ENCODE results near the gene DPEP1.
"Not testable (repeated sequence)": the region's sequence is repeated elsewhere in the genome, so short reads cannot be mapped to it uniquely, and the experiment has no call there.

DPEP1 gene

DNA sequence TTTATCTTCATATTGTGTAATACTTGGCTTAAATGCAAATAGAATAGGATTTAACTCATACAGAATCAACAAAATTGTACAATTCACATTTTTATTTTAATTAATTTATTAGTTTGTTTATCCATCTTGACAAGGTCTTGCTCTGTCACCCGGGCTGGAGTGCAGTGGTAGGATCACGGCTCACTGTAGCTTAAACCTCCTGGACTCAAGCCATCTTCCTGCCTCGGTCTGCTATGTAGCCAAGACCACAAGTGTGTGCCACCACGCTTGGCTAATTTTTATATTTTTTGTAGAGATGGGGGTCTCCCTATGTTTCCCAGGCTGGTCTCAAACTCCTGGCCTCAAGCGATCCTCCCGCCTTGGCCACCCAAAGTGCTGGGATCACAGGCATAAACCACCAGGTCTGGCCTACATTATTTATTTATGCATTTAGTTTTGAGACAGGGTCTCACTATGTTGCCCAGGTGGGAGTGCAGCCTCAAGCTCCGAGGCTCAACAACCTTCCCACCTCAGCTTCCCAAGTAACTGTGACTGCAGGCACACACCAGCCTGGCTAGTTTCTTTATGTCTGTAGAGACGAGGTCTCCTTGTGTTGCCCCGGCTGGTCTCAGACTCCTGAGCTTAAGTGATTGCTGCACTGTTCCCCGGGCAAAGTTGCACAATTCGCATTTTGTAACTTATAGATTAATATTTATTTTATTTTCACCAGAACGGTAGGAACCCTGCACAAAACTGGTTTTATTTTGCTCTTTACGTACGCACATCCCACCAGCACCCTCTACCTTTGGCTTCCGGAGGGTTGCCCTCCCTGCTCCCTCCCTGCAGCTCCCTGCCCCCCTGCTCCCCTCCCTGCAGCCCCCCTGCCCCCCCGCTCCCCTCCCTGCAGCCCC lies 4.9 kb downstream of the DPEP1 start:
- no peak for DNase-seq

DNA sequence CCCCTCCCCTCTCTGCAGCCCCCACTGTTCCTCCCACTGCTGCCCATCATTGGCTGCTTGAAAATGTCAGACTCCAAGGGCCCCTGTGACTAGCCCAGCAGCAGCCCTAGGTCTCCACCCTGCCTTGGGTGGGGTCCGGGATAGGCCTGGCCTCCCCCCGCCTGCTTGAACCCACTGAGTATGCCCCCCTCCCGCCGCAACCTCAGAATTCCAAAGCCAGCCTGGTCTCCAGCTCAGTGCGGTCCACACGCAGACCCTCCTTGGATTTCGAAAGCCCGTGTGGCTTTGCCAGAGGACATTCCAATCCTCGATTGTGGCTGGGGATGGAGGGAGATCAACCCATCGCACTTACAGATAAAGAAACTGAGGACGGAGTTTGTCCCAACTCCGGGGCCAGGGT lies 6.4 kb downstream of the DPEP1 start:
- DNase-seq, result no peak

DNA sequence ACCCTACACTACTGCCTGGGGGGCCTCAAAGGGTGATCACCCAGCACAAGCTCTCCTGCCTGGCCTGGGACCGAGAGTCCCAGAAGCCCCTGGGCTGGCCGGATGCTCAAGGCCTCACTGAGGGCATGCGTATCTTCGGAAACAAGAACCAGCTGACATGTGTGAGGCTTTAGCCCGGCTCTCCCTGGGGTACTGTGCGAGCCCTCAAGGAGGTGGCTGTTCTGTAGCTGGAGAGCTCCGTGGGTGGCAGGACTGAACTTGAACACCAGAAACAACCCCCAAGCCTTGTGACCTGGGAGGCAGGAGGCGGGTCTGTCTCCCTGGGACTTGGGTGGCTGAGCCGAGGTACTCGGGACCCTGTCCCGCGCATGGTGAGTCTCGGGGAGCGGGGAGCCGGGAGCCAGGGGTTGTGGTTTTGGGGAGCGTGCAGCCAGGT lies 7.0 kb downstream of the DPEP1 start:
- DNase-seq, result no peak

DNA sequence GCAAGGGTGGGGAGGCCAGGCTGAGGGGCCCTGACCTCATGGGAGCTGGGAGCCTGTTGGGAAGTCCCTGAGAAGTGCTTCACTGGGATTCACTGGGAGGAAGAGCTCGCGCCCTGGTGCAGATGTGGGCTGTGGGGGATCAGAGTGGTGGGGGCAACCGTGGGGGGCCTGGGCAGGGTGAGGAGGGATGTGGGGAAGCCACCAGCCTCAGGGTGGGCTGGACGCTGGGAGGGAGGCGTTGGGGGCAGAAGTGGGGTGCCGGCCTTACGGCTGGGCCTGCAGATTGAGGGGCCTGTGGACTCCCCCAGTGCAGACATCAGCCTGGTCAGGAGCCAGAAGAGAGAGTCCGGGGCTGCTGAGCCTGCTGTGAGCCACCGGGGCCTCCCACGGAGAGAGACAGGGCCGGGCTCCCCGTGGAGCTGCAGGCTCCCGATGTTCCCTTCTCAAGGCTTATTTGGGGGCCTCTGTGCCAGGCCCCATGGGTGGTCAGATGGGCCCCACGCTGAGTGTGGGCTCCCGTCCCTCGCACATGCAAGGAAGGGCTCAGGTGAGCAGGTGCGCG lies 7.8 kb downstream of the DPEP1 start:
- DNase-seq, result no peak

DNA sequence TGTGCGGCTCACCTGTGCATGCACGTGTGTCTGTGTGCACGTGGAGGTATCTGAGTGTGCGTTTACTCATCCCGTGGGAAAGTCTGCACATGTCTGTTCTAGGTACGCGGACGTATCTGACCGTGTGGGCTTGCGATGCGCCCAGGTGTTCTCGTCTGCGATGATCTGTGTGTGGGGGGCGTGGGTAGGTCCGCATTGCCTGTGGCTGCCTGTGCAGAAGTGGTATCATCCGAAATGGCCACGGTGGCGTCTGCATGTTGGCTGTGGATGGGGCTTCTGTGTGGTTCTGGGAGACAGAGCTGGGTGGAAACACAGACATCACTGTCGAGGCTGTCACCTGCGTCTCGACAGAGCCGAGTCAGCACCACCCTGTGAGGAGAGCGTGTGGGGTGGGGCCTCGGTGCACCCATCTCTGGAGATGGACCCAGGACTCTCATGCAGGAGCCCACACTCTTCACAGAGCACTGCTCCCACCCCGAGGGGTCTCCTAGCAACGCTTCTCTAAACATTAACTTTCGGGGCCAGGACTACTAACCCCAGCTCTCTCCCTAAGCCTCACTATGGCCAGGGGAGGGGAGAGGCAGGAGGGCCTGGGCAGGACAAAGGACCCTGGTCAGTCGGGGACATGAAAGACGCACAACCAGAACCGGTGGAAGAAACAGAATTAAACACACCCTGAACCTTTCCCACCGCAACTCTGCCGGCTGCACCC lies 8.4 kb downstream of the DPEP1 start:
- DNase-seq, result no peak

DNA sequence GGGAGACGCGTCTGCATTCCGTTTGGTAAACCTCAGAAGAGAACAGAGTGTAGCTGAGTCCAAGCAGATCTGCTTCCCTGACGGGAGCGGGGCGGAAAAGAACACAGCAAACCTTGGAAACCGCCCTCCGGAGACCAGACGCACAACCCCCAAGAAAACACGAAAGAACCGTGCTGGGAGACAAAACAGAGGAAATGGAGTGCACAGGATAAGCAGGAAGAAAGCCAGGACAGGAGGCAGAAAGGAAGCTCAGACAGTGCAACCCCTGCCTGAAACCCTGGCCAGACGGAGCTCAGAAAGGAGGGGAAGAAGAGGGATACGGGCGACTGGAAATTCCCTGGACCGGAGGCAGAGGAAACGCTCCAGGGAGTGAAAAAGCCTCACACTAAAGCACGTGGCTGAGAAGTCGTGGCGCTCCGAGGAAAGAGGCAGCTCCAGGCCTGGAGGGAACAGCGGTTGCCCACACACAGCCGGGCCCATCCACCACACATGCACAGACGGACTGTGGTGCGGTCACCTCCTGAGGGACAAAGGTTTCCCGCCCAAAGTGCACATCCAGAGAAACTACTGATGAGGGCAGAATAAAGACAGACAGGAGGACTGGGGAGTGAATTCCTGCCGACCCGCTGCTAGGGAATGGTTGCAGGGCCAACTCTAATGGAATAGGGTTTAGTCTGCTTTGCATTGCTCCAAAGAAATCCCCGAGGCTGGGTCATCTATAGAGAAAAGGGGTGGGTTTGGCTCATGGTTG lies 10.2 kb downstream of the DPEP1 start:
- DNase-seq, result no peak

DNA sequence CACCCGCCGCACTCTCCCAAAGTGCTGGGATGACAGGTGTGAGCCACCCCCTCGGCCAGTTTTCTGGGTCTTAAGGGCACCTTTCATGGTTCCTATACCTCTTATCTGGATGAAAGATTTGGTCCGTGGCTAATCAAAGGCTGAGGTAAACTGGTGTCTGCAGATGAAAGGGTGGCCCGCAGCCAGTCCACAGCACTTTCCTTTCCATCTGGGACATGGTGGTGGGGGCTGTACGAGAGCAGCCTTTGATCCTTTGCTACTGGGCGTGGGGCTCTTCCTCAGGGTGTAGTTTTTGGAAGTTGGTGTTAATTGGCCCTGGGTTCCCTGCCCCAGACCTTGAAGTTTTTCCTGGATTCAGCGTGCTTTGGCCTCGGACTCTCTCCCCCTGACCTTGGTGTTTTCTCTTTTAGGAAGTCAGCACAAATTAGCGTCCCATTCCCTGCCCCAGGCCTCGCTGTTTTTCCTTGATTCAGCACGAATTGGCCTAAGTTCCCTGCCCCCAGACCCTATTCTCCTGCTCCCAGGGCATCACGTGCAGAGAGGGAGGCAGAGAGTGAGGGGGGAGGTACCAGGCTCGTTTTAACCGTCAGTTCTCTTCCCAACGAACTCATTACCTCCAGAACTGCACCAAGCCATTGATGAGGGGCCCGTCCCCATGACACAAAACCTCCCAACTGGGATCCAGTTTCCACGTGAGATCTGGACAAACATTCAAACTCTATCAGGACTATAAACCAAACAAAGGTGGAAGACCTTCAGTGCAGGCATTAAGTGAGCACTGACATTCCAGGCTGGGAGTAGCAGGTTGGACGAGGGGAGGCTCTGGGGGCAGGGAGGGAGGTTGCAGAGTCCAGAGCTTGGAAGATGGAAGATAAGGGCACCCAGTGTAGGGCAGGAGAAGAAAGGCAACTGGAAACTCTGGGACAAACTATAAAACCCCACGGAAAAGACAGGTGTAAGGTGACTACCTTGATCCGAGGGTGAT lies 11.6 kb downstream of the DPEP1 start:
- DNase-seq, result no peak

DNA sequence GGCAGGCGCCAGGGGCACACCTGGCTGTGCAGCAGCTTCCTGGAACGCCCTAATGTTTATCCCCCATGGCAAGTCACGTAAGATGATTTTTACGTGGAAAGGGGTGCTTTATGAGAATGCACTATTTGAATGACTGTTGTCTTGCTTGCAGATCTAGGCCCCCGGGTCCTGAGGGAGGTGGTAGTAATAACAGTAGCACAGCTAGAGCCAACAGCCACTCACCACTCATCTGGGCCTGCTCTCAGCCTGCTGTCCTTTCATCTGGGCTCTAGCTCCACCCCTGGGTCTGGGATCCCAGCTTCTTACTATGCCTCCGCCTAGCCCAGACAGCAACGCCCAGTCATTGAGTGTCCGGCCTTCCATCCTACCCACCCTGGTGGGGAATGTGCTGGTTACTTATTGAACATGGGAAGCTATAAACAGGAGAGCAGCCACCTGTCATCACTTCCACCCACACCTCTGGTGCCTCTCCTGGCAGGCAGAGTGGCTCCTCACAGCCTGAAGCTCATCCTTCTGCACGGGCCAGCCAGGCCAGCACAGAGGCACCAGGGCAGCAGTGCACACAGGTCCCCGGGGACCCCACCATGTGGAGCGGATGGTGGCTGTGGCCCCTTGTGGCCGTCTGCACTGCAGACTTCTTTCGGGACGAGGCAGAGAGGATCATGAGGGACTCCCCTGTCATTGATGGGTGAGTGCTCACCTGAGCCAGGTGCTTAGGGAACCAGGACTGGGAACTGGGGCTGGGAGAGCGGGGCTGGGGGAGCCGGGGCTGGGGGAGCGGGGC lies 16.6 kb downstream of the DPEP1 start:
- DNase-seq, result no peak

DNA sequence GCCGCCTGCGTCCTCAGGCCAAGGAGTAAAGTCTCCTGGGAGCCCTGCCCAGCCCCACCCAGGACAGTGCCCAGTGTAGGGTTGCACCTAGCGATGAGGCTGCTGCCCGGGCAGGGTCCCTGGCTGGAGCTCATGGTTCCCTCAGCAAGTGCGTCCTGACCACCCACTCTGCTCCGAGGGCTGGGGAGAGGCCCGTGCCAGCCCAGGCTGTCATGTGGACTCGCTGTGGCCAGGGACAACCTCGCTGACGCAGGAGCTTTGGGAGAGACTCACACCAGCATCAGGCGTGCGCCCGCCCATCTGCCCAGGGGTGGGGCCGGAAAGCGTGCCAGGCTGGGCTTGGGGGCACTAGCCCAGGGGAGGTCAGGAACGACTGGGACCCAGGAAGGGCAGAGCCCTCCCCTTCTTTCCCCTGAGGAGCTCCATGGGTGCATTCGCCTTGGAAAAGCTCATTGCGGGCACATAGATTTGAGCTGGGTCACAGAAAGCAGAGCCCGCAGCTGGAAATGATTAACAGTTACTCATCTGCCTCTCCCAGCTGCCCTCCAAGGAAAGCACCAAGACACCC lies 19.7 kb downstream of the DPEP1 start:
- no peak for DNase-seq

DNA sequence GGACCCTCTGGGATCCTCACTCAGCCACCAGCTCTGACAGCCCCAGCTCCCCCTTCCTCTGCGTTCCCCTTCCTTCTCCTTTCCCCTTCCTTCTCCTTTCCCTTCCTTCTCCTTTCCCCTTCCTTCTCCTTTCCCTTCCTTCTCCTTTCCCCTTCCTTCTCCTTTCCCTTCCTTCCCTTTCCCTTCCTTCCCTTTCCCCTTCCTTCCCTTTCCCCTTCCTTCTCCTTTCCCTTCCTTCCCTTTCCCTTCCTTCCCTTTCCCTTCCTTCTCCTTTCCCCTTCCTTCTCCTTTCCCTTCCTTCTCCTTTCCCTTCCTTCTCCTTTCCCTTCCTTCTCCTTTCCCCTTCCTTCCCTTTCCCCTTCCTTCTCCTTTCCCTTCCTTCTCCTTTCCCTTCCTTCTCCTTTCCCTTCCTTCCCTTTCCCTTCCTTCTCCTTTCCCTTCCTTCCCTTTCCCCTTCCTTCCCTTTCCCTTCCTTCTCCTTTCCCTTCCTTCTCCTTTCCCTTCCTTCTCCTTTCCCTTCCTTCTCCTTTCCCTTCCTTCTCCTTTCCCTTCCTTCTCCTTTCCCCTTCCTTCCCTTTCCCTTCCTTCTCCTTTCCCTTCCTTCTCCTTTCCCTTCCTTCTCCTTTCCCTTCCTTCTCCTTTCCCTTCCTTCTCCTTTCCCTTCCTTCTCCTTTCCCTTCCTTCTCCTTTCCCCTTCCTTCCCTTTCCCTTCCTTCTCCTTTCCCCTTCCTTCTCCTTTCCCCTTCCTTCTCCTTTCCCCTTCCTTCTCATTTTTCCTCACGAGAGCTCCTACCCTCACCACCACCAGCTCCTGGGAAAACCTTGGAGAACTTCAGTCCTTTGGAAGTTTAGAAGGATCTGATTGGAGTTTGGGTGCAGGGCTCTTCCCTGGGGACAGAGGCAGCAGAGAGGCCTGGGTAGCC lies 21.3 kb downstream of the DPEP1 start:
- DNase-seq, result not testable (repeated sequence)

DNA sequence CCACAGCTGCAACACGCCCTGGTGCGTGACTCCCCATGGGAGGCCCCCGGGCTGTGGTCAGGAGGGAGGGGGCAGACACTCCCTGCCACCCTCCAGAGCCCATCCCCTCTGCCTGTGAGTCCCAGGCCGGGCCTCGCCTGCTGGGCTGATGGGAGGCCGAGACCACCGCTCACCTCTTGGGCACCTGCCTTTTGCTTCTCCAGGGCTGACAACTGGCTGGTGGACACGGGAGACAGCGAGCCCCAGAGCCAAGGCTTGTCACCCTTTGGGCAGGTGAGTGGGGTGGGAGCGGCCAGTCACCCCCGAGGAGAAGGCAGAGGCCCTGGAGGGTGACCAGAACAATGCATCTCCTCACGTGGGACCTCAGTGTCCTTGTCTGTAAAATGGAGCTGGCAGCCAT lies 23.2 kb downstream of the DPEP1 start:
- no peak for DNase-seq

DNA sequence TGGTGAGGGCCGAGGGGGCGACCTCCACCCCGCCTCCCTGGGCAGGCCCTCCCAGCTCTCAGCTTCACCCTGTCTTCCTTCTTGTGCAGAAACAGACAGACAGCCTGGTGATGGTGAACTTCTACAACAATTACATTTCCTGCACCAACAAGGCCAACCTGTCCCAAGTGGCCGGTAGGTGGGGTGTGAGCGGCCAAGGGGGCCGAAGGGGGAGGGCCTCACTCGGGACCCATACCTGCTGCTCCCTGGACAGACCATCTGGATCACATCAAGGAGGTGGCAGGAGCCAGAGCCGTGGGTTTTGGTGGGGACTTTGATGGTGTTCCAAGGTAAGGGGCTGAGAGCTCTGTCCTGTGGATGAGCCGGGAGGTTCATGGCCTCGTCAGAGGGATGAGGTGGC lies 23.9 kb downstream of the DPEP1 start:
- no peak for DNase-seq

DNA sequence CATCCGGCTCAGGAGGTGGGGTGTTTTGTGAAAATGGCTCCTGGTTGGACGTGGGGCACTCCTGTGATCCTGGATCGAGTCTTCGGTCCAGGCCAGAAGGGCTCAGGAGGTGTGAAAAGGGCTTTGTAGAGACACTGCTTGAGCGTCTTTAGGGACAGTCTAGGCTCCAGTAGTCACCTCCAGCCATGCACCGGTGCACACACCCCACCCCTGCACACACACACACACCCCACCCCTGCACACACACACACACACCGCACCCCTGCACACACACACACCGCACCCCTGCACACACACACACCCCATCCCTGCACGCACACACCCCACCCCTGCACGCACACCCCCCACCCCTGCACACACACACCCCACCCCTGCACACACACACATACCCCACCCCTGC lies 25.0 kb downstream of the DPEP1 start:
- no peak for DNase-seq

DNA sequence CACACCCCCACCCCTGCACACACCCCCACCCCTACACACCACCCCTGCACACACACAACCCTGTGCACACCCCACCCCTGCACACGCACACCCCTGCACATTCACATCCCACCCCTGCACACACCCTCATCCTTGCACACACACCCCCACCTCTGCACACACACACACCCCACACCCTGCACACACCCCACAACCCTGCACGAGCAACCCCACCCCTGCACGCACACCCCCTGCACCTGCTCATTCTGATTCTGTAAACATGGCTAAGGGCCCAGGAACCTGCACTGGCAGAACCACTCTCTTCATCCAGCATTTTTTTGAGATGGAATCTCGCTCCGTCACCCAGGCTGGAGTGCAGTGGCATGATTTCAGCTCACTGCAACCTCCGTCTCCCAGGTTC lies 25.9 kb downstream of the DPEP1 start:
- DNase-seq, result no peak

DNA sequence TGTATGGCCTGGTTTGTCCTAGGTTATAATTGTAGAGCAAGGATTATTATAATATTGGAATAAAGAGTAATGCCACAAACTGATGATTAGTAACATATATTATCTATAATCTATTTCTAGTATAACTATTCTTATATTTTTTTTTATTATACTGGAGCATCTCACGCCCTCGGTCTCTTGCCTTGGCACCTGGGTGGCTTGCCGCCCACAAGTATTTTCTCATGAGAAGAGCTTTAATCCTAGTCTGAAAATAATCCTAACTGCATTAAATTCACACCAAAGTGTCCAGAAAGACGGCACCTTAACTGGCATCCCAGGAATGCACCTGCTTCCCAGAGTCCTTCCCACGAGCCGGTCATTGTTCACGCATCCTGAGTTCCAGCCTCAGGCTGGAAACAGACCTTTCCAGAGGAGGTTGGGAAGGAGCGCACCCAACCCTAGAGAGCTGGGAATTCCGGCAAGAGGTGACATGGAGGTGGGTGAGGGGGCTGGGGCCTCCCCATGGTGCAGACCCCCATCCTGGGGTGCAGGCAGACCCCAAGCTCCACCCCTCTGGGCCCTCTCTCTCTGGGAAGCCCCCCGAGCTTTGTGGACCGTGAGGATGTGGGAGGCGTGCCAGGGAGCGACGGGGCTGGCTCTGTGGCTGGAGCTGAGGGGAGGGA lies 28.1 kb downstream of the DPEP1 start:
- DNase-seq, result no peak

DNA sequence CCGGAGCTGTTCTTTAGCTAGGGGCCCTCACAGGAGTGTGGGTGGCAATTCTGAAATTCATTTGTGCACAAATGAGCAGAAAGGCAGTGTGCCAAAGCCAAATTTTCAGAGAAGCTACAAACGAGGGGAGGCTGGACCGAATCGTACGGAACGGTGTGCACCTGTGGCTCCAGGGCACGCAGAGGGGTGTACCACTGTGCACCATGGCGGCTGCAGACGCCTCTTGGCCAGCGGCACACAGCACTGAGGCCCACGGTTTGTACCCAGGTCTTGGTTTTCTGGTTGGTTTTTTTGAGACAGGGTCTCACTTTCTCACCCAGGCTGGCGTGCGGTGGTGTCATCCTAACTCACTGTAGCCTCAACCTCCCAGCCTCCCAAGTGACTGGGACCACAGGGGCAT lies 29.1 kb downstream of the DPEP1 start:
- no peak for DNase-seq

DNA sequence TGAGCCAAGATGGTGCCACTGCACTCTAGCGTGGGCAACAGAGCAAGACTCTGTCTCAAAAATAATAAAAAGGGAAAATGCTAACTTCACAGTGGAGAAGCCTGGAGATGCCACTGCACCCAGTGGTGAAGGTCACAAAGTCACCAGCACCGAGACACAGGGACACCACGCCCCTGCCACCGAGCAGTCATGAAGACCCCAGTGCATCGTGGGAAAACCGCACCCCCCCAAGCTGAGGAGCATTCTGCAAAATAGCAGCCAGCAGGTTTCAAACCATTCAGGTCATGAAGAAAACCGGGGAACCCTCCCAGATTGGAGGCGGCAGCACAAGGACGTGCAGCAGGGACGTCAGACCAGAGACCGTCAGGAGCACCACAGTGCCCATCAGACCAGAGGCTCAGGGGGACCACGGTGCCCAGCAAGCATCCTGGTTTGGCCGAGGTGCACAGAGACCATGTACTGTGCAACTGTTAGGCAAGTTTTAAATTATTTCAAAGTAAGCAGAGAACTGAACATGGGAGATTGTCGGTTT lies 30.4 kb downstream of the DPEP1 start:
- DNase-seq, result no peak

Data from nucleus accumbens (tissue), 56 donors.